ENCODE data around the gene IHH.

IHH gene

GRCh38 chr2:219019436-219019835 lies 41.3 kb downstream of the IHH start:
- no peak for DNase-seq (ENCODE audit: low read depth)

GRCh38 chr2:219018726-219019125 lies 42.0 kb downstream of the IHH start:
- no peak for DNase-seq (ENCODE audit: low read depth)

- no peak for DNase-seq (ENCODE audit: low read depth)
These were observed 42.4 kb downstream of the IHH start for GRCh38 chr2:219018286-219018685.

- DNase-seq (ENCODE audit: low read depth), result no peak
These were observed 43.4 kb downstream of the IHH start for GRCh38 chr2:219017201-219017931.

- no peak for DNase-seq (ENCODE audit: low read depth)
These were observed 44.0 kb downstream of the IHH start for GRCh38 chr2:219016721-219017120.

- no peak for DNase-seq (ENCODE audit: low read depth)
These were observed 49.8 kb downstream of the IHH start for GRCh38 chr2:219010873-219011272.

GRCh38 chr2:219010162-219010756 lies 50.5 kb downstream of the IHH start:
- no peak for DNase-seq (ENCODE audit: low read depth)

GRCh38 chr2:219009294-219009693 lies 51.4 kb downstream of the IHH start:
- no peak for DNase-seq (ENCODE audit: low read depth)
